CD1c-positive myeloid dendritic cell (primary cell): ENCODE results near the gene HCFC1.

Source experiments
- DNase-seq: peaks from one replicate; pipeline ENCODE4 v3.0.0-alpha.2; 2016; ENCODE audit errors: extremely low spot score

The HCFC1 gene

DNA sequence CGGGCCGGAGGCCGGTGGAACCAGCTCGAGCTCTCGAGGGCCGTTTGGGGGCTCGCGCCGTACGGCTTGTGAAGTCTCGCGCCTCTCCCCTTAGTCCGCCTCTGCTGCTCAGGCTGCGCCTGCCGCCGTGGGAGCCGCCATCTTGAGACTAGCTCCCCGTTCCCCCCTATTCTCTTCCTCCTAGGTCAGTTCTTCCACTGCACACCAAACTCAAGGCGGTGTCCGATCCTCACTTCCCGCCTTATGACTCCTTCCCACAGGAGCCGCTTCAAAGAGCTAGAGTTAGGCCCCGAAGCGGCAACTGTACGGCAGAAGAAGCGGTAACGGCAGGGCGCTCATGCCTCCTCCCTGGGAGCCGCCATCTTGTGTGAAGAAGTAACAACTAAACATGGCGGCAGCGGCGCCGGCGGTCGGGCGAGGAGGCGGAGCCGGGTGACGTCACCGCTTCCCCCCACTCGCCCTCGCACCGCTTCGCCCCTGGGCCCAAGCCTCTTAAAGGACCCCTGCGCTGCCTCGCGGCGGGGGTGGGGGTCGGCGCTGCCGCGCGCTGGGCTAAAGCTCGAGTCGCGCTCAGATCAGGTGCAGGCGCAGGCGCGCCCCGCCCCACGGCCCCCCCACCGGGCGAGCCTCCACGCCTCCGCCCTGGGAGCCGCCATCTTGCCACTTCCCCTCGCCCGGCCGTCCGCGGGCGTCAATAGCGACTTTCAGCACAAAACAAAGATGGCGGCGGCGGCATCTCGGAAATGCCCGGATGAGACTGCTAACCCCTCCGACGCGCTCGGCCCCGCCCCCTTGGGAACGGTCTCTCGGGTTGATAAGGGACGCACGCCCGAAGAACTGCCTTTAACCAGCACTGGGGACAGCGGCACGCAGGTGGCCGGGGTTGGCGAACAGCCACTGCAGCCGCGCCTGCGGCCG is at the start of gene HCFC1:
HCFC1 (minus strand) TSS at position 369 of the 918 bp plus-strand sequence. CDS start 978 bp downstream, outside the sequence.
- DNase-seq: peak; percentile 93

- peak; percentile 25 for DNase-seq
These were observed 49.6 kb upstream of the HCFC1 start for GRCh38 chrX:154021131-154021611.

DNA sequence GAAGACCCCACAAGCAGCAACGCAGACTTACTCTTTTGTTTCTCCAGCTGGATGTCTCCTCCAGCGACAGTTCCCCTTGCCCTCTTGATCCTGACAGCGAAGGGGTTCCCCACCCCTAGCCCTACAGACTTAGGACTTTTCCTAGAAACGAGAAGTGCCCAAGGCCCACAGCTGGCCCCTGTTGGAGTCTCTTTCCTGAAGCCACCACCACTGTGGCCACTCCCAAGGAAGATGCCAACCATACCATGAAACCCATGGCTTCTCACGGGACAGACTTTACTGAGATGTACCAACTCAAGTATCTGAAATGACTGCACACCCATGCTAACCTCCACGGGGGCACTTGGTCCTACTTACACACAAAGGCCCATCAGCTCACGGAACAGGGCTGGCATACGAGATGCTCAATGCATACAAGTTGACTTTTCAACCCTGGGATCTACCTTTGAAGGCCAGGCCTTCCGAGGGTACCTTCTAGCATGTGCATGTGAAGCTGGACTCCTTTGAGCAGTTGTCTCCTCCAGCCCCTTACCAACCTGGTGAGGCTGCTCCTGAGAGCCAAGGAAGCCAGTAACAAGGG is 49.0 kb upstream of the HCFC1 start:
- peak; percentile 66 for DNase-seq

DNA sequence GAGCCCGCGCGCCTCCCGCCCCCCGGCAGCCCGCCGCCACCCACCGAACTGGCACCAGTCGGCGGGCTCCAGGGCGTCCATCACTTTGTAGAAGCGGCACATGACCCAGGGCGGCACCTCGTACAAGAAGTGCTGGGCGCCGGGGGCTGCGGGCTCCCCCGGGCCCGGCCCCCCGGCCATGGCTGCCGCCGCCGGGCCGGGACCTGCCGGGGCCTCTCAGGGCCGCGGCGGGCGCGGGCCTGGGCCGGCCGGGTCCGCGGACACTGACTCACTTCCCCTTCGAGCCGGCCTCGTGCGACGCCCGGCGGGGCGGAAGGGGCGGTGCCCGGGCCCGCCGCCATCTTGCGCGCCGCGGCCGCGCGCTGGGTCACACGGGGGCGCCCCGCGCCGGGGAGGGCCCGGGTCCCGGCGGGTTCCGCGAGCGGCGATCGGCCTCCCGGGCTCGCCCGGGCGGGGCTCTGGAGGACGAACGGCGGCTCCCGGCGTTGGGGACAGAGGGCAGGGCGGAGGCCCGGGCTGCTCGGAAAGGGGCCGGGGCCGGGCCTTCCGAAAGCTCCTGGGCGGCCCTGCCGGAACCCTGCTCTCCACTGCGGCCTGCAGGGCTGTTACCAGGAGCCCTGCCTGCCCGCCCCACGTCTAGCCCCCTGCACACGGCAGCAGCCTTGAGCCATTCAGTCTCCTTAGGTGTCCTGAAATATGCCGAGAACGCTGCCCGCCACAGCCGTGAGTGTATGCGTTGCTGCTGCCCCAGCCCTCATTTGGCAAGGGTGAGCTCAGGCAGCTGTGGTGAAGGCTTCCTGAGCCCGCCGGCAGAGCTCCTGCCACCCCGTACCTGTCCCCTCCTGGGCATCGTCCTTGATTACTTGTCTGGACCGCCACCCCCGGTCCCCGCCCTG is 48.3 kb upstream of the HCFC1 start, which contains the start of gene IRAK1:
IRAK1 (minus strand) TSS at position 270 of the 896 bp plus-strand sequence; CDS start at position 180, 90 bp downstream.
- DNase-seq: peak; percentile 84

- no peak for DNase-seq
These were observed 47.5 kb upstream of the HCFC1 start for GRCh38 chrX:154019061-154019621.

DNA sequence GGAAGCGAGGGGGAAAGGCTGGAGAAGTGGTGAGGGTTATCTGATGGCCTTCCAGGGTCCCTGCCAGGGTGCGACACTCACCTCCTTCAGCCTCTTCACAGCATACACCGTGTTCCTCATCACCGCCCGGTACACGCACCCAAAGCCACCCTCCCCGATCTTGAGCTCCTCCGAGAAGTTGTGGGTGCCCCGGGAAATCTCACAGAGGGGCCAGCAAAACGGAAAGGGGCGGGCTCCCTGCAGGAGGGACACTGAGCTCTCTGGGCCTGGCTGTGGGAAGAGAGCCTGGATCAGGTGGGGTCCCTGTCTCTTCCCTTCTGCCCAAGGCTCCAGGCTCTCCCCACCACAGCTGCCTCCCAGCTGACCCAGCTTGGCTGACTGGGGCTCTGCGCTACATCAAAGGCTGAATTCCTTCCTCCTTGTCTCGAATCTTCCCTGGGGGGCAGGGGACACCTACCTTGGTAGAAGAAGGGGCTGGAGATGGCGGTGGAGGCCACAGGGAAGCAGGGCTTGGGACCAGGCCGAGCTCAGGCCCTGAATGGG is 47.0 kb upstream of the HCFC1 start:
- no peak for DNase-seq

DNA sequence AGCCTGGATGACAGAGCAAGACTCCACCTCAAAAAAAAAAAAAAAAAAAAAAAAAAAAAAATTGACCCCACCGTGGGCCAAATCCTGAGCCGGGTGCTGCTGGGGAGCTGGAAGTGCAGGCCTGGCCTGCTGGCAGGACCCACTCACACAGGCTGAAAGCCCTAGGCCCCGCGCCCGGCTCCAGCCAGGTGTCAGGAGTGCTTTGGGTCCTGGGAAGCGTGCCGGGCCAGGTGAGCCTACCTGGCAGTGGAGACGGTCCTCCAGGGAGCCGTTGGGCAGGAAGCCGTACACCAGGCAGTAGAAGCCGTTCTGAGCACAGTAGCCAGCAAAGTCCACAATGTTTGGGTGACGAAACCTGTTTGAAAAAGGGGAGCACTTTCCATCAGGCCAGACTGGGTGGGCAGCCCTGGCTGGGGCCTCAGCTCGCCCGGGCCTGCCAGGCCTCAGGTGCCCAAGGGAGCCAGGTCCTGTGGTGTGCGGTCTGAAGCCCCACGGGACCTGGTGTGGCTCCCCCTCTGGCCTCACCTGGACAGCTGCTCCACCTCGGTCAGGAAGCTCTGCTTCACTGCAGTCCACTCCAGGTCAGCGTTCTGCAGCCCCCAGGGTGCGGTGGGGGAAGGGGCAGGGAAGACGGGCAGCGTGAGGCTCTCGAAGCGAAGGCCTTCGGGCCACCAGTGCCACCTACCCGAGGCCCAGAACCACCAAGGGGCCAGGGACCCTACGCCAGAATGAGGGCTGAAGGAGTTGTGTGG is 46.3 kb upstream of the HCFC1 start:
- DNase-seq: no peak

DNA sequence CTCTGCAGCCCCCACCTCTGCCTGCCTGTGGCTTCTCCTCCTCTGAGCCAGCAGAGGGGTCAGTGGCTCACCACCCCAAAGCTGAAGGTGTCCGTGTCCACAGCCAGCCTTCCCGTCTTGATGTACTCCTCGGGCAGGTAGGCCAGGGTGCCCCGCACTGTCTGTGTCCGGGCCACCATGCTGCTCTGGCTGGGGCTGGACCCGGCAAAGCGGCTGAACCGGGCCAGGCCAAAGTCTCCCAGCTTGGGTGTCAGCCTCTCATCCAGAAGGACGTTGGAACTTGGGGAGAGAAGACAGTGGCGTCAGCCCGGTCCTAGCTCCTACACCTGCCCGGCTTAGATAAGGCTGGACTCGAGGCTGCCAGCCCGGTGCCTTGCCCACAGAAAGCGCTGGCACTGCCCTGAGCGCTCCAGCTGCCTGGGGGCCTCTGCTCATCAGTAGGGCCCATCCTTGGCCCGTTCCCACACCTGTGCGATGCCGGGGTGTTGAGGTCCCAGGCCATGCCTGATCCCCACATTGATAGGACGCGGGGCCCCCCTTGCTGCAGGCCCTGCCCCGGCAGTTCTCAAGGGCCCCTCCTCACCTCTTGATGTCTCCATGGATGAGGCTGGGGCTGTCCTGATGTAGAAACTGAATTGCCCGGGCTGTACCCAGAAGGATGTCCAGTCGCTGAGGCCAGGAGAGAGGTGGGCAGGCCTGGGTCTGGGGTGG is 44.9 kb upstream of the HCFC1 start:
- DNase-seq: no peak

GRCh38 chrX:154015581-154016264 is 44.1 kb upstream of the HCFC1 start:
- DNase-seq: no peak

DNA sequence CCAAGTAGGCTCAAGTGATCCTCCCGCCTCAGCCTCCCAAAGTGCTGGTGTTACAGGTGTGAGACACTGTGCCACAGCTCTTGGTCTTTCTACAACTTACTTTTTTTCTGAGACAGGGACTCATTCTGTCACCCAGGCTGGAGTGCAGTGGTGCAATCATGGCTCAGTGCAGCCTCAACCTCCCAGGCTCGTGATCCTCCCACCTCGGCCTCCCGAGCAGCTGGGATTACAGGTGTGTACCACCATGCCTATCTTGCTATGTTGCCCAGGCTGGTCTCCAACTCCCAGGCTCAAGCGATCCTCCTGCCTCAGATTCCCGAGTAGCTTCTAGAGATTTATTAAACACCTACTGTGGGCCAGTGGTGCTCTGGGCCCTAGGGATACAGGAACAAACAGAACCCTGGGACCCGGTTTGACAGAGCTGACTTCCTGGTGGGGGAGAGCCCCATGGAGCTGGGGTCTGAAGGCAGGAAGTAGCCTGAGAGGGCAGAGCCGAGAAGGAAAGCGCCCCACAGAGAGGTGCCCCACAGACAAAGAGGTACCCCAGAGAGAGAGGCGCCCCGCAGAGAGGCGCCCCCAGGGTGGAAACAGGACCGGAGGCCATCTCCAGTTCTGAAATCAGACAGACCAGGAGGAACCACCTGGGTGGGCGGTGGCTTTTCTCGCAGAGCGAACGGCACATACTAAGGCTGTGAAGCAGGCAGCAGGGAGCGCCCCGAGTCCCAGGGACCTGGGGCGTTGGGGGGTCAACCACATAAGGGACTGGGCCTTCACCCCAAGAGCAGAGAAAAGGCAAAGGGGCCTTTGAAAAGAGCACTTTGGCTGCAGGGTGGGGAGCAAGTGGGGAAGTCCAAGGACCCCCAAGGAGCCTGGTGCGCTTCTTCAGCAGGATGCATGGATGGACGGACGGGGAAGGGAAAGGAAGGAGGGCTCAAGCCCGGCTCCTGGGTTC is 43.1 kb upstream of the HCFC1 start:
- DNase-seq: no peak

GRCh38 chrX:154013614-154014360 is 42.2 kb upstream of the HCFC1 start:
- DNase-seq: peak; percentile 53

- no peak for DNase-seq
These were observed 41.4 kb upstream of the HCFC1 start for GRCh38 chrX:154013001-154013421.

DNA sequence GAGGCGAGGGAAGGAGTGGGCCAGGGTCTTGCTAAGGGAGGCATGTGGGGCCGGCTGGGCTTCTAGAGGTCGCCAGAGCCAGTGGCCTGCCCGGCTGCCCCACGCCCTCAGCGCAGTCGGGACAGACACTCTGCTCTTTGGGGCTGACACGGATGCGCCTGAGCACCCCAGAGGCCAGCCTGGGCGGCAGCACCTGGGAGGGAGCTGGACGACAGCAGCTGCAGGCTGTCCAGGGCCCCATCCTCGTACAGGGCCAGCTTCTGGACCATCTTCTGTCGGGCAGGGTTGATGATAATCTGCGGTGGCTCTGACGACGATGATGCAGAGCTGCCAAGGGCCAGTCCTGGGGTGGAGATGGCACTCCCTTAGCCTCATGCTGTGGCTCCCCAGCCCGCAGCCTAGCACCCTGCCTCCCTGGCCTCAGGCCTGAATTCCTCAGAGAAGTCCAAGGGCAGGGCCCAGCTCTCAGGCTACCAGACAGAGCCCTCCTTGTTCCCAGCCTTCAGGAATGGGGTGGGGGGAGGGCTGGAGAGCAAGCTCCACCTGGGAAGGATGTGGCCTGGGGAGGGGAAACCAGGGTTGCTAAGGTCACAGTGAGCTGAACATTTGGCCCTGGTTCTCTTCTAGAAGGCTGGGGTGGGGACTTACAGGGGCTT is 40.8 kb upstream of the HCFC1 start:
- DNase-seq: no peak

DNA sequence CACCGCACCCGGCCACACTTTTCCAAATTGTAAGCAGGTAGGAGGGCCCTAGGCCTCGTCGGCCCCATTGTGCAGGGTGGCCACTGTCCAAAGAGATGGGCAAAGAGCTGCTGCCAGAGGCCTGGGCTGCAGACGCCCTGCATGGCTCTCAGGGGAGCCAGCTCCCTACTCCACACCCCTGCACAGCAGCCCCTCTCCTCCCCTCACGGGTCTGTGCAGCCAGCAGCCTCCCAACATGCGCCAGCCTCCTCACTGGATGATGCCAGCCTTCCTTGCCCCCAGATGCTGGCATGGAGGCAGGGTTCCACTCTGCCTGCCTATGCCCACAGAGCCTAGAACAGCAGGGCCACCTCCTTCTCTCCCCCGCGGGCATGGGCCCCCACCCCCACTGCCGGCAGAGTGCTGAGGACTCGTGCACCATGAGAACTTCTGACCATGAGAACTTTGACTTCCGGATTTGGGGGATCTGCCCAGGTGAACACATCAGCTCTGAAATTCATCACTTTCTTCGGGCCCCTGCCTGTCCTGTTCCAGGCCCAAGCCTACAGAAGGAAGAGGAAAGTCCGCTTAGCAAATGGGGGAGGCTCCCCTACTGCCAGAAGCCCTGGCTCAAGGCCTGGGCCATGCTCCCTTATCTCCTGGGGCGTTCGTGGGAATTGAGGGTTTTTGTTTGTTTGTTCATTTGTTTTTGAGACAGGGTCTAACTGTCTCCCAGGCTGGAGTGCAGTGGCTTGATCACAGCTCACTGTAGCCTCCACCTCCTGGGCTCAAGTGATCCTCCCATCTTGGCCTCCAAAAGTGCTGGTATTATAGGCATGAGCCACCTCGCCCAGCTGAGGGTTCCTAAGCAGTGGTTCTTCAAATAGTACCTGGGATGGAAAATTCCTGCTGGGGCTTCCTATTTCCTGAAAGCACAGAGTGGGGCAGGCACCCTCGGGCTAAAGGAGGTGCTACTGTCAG is 40.0 kb upstream of the HCFC1 start:
- DNase-seq: no peak

DNA sequence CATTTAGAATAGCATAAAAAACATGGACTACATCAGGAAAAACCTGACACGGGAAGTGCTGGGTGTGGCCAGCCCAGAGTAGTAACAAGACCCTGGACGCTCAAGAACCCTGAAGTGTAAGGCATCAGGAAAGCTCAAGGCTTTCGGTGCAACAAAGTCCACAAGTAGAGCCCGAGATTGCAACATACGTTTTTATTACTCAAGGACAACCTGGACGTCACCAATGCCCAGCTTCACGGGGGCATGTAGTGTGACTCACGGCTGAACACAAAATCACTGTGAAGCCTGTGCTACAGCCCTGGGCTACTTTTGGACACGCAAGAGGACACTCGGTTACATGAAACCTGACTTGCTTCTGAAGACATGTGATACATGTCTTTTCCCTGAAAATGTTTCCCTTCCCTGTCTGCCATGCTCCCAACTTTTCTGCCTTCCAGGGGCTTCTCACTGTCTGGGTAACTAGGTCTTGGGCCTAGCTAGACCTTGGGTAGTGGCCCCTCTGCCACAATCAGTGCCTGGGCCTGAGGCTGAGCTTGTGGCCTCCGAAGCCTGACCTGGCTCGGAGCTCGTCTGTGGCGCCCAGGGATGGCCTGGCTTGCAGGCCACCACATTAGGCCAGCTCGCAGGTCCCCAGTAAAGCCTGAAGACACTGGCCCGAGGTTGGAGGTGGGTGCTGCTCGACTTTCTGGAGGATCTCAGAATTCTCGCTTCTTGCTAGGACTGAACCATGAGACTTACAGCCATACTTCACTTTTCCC is 38.9 kb upstream of the HCFC1 start:
- DNase-seq: peak; percentile 70
